HepG2 (cell line): ENCODE measurements around the gene MTSS2. TPM values are rescaled to one million over a fixed set of nuclear protein-coding genes. Genes with fewer than 3 reads are reported as not detected.

Experiments
- ATAC-seq: fragments of 200-7000 bp; cut with Tn5 transposase; 3 replicates; pipeline ENCODE4 v1.9.1; 2020; ENCODE audit warnings: mild to moderate bottlenecking, moderate library complexity
- BruUV-seq: library from RNA; stranded (reverse); fragments of 400-500 nt; replicated peaks from 2 replicates; lab custom pipeline; 2021; lab: Mats Ljungman, UMichigan
- CTCF ChIA-PET: fragments of 300-600 bp; formaldehyde crosslinking; extraction: SDS; loops from one replicate; lab custom pipeline; 2021; ENCODE audit warnings: low total read pairs, inconsistent platforms, low intra/inter-chr PET ratio; lab: Yijun Ruan, JAX
- POLR2A ChIA-PET: fragments of 350-600 bp; sonication (Branson Sonifier 250); formaldehyde crosslinking; loops from one replicate; lab custom pipeline; 2020; ENCODE audit warnings: antibody characterized with exemption, inconsistent platforms; lab: Yijun Ruan, JAX
- DNase-seq: peaks from one replicate; pipeline ENCODE4 v3.0.0-alpha.2; 2015; ENCODE audit warnings: low spot score
- FAIRE-seq: peaks from 3 replicates; lab custom pipeline; 2011; peaks lifted over from hg19 to GRCh38; lab: Jason Lieb, UNC
- H2AFZ ChIP-seq: one replicate; pipeline ENCODE4 v1.6.1; 2011; ENCODE audit warnings: low read length, inconsistent platforms
- H3K27ac ChIP-seq: fragments of 300-600 bp; 3 replicates; pipeline ENCODE4 v1.8.0; 2011; ENCODE audit warnings: mixed run types, mild to moderate bottlenecking, mixed read lengths, low read length, inconsistent platforms; ENCODE audit not compliant: insufficient read depth; ENCODE audit errors: extremely low read length
- H3K27me3 ChIP-seq, 2 experiments: fragments of 200-600 bp in 1 of 2; 2 replicates in 1 of 2; 3 replicates in 1 of 2; pipeline versions ENCODE4 v1.6.0 to v1.8.0; 2011; ENCODE audit warnings: low read length in 2 of 2, mild to moderate bottlenecking in 2 of 2, moderate library complexity in 2 of 2, inconsistent platforms in 1 of 2; ENCODE audit not compliant: insufficient read depth in 2 of 2, control insufficient read depth in 1 of 2
- H3K36me3 ChIP-seq, 2 experiments: fragments of 200-600 bp in 1 of 2; replicated peaks in 1 of 2; 2 replicates in 1 of 2; 3 replicates in 1 of 2; pipeline versions ENCODE4 v1.5.1 to v1.8.0; 2011; ENCODE audit warnings: low read length in 2 of 2, inconsistent platforms in 1 of 2; ENCODE audit not compliant: insufficient read depth in 2 of 2, control insufficient read depth in 1 of 2
- H3K4me1 ChIP-seq: 2 replicates; pipeline ENCODE4 v1.5.1; 2012; ENCODE audit warnings: low read length, inconsistent platforms; ENCODE audit not compliant: insufficient read depth
- H3K4me2 ChIP-seq: 2 replicates; pipeline ENCODE4 v1.6.0; 2011; ENCODE audit warnings: low read depth, low read length, inconsistent platforms
- H3K4me3 ChIP-seq, 3 experiments: fragments of 200-600 bp in 1 of 3; sonication (generic), shearing (Covaris generic) in 1 of 3; replicated peaks in 1 of 3; 2 replicates each; pipeline ENCODE4 v1.5.1; 2011 to 2016; ENCODE audit warnings: low read length in 3 of 3, inconsistent platforms in 2 of 3, low read depth in 2 of 3, mild to moderate bottlenecking in 2 of 3, control low read depth in 1 of 3, mixed read lengths in 1 of 3; ENCODE audit not compliant: insufficient read depth in 1 of 3
- H3K79me2 ChIP-seq: one replicate; pipeline ENCODE4 v1.6.1; 2011; ENCODE audit warnings: low read length, inconsistent platforms; ENCODE audit not compliant: insufficient read depth
- H3K9ac ChIP-seq: 2 replicates; pipeline ENCODE4 v1.6.0; 2011; ENCODE audit warnings: mild to moderate bottlenecking, low read depth, low read length, inconsistent platforms; ENCODE audit not compliant: insufficient read depth
- H3K9me3 ChIP-seq: 2 replicates; pipeline ENCODE4 v1.5.1; 2012; ENCODE audit warnings: mild to moderate bottlenecking, low read length
- H4K20me1 ChIP-seq: 2 replicates; pipeline ENCODE4 v1.6.0; 2011; ENCODE audit warnings: inconsistent platforms, mild to moderate bottlenecking, low read length, moderate library complexity; ENCODE audit not compliant: insufficient read depth
- BHLHE40 ChIP-seq: IDR thresholded peaks from 2 replicates; pipeline ENCODE4 v1.6.1; 2011; ENCODE audit warnings: low read length, improper control_type of control experiment
- HDAC1 ChIP-seq: sonication (generic); formaldehyde crosslinking; IDR thresholded peaks from 2 replicates; pipeline ENCODE4 v1.5.1; 2020; ENCODE audit warnings: mild to moderate bottlenecking, missing genetic modification reagents
- KAT8 ChIP-seq: IDR thresholded peaks from 2 replicates; pipeline ENCODE4 v1.6.1; 2016; ENCODE audit warnings: missing genetic modification reagents, missing compliant biosample characterization
- MED13 ChIP-seq: sonication (generic); formaldehyde crosslinking; IDR thresholded peaks from 2 replicates; pipeline ENCODE4 v1.5.0; 2020; ENCODE audit warnings: missing genetic modification reagents
- MYC ChIP-seq: sonication (generic); formaldehyde crosslinking; IDR thresholded peaks from 2 replicates; pipeline ENCODE4 v1.9.0; 2021; ENCODE audit warnings: missing genetic modification reagents, borderline replicate concordance
- NCOA2 ChIP-seq: sonication (generic); formaldehyde crosslinking; IDR thresholded peaks from 2 replicates; pipeline ENCODE4 v1.8.0; 2022; ENCODE audit warnings: inconsistent platforms
- NONO ChIP-seq, 2 experiments: fragments of 450-650 bp in 1 of 2; sonication (generic) in 1 of 2; formaldehyde crosslinking in 1 of 2; IDR thresholded peaks in 1 of 2; conservative IDR thresholded peaks in 1 of 2; 2 replicates each; pipeline versions ENCODE4 v1.6.1 to v1.8.0; 2017 to 2022; ENCODE audit warnings: mild to moderate bottlenecking in 1 of 2, missing genetic modification reagents in 1 of 2, moderate library complexity in 1 of 2
- RBM22 ChIP-seq: fragments of 200-400 bp; formaldehyde crosslinking; optimal IDR thresholded peaks from 2 replicates; pipeline ENCODE3; 2017; ENCODE audit warnings: mild to moderate bottlenecking, low read length, moderate library complexity
- SNAPC2 ChIP-seq: sonication (generic); formaldehyde crosslinking; IDR thresholded peaks from 2 replicates; pipeline ENCODE4 v1.8.1; 2022; ENCODE audit warnings: mild to moderate bottlenecking, missing genetic modification reagents
- TCF7 ChIP-seq: sonication (generic); IDR thresholded peaks from 2 replicates; pipeline ENCODE4 v1.6.1; 2016; ENCODE audit warnings: antibody characterized with exemption, low read depth
- ZNF501 ChIP-seq: sonication (generic); formaldehyde crosslinking; IDR thresholded peaks from 2 replicates; pipeline ENCODE4 v1.5.1; 2020; ENCODE audit warnings: mild to moderate bottlenecking, moderate library complexity, missing genetic modification reagents
- ZNF550 ChIP-seq: sonication (generic); formaldehyde crosslinking; IDR thresholded peaks from 2 replicates; pipeline ENCODE4 v1.4.0; 2020; ENCODE audit warnings: mild to moderate bottlenecking, missing genetic modification reagents, borderline replicate concordance
- ZNF670 ChIP-seq: sonication (generic); formaldehyde crosslinking; IDR thresholded peaks from 2 replicates; pipeline ENCODE4 v1.8.0; 2022; ENCODE audit warnings: mild to moderate bottlenecking, missing genetic modification reagents, borderline replicate concordance
- ZSCAN20 ChIP-seq: sonication (generic); formaldehyde crosslinking; IDR thresholded peaks from 2 replicates; pipeline ENCODE4 v1.4.0; 2020; ENCODE audit warnings: missing genetic modification reagents, mild to moderate bottlenecking, borderline replicate concordance
- WGBS: methylation state at CpG from one replicate; pipeline ENCODE4 v1.1.6; 2017; ENCODE audit warnings: low lambda C conversion rate; 5-methylcytosine and 5-hydroxymethylcytosine counted together
- in situ Hi-C: cut with HindIII; loops from 2 replicates; pipeline ENCODE4 v1.10.0; 2017; ENCODE audit warnings: low pct_unique_long_range_greater_than_20kb; ENCODE audit not compliant: extremely low pct_ligation_motif_present
- intact Hi-C: fragments of 100-400 bp; cut with micrococcal nuclease; formaldehyde crosslinking; loops from one replicate; pipeline ENCODE4 v1.10.0; 2022; ENCODE audit not compliant: unreplicated experiment
- polyA plus RNA-seq, 8 experiments: library from polyadenylated mRNA; depleted of rRNA in 3 of 8; stranded (reverse) in 7 of 8; unstranded in 1 of 8; fragments of >200 nt; fragmentation: Illumina TruSeq in 4 of 8; extraction: Trizol in 4 of 8; gene quantifications; 2 replicates each; pipeline versions ENCODE4 v1.2.1 to v1.2.3, GENCODE V29; 2011 to 2016; ENCODE audit warnings: low read depth in 4 of 8, missing spikeins in 1 of 8, mixed read lengths in 1 of 8; ENCODE audit not compliant: insufficient read depth in 1 of 8
- total RNA-seq, 5 experiments: library from RNA; depleted of rRNA; stranded (reverse); fragments of >200 nt; fragmentation: Illumina TruSeq; extraction: Trizol; gene quantifications; 2 replicates each; pipeline ENCODE4 v1.2.3, GENCODE V29; 2016; ENCODE audit warnings: low read depth in 1 of 5
- TF ChIP-seq, protein P1 (sequence below), 2 experiments: sonication (generic) in 1 of 2; formaldehyde crosslinking in 1 of 2; IDR thresholded peaks; 2 replicates each; pipeline versions ENCODE4 v1.4.0 to v1.6.1; 2016 to 2020; ENCODE audit warnings: borderline replicate concordance in 1 of 2, low read depth in 1 of 2, mild to moderate bottlenecking in 1 of 2, missing genetic modification reagents in 1 of 2
- TF ChIP-seq, protein P2 (sequence below): sonication (generic); formaldehyde crosslinking; IDR thresholded peaks from 2 replicates; pipeline ENCODE4 v1.5.1; 2020; ENCODE audit warnings: mild to moderate bottlenecking, missing genetic modification reagents, moderate library complexity

Gene MTSS2
- total and polyA plus RNA-seq, 2 of the 13 experiments (the other 11 are each of a cell fraction or from before 2014, with no cell fraction given) = 132 to 242 TPM

DNA sequence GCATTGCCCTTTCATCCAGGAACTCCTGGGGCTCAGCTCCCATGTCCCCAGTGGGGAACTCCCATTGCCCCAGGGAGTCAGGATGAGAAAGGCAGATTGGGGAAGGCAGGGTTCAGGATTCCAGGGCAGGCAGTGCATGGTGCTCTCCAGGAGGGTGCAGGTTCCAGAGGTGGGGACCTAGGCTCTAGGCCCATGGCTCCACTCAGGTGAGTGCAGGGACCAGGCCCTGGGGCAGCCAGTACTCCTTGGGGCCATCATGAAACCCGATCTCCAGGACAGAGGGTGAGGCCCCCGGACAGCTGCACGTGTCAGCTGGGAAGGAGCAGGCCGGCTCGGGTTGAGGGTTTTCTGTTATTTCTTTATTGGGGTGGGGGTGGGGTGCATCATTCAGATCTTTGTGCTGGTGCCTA lies 1.3 kb upstream of the MTSS2 start:
- Histone ChIP-seq H3K79me2 (peaks cover 34% of the 10 kb centered on the region), H3K9me3 (no peaks in the 10 kb centered on the region), H3K27ac (peak overlapping the region; percentile 53), H3K27me3 (no peaks in the 10 kb centered on the region; a peak in 1 of 5 replicates), H2AFZ (no peak overlapping the region), H4K20me1 (peaks cover 10% of the 10 kb centered on the region; the same call in 1 of the 2 replicates), H3K9ac (no peak overlapping the region), H3K4me2 (peak overlapping the region; percentile 62; the same call in 1 of the 2 replicates), H3K4me1 (peaks cover 80% of the 10 kb centered on the region), H3K4me3 (no peak overlapping the region; a peak in 1 of 6 replicates), H3K36me3 (peaks cover 0 to 5% of the 10 kb centered on the region in 2 experiments; a peak in 1 of 5 replicates)
- ATAC-seq = peak; percentile 0; the same call in 1 of the 3 replicates
- CTCF ChIA-PET = no interaction called here
- BruUV-seq = no TSS peak
- DNase-seq = no peak
- POLR2A ChIA-PET = interaction anchor here (0.6 to 18.7 kb wide), 10 partner anchors 9 to 164 kb away, joined by 3 to 536 read pairs (median 22); partner anchors contain the start of gene COG4
- intact Hi-C loops (loop anchor here (2.0 kb wide), 1 partner anchor 16 kb away; no protein-coding TSS in a partner anchor), in situ Hi-C loops (loop anchor here (5.0 kb wide), 1 partner anchor 40 kb away; no protein-coding TSS in a partner anchor)
- no peak for FAIRE-seq
- 15% methylated on average over 4 of the region's 5 CpGs for WGBS
- TF ChIP-seq HDAC1 (CRISPR knock-in tag) (peak; percentile 28; the same call in 1 of the 2 replicates), TCF7 (0 out of 2 replicates have a peak, but pooled peaks have one; percentile 12), MYC (0 out of 2 replicates have a peak, but pooled peaks have one; percentile 7), SNAPC2 (CRISPR knock-in tag) (0 out of 2 replicates have a peak, but pooled peaks have one; percentile 46), RBM22 (no peak), NCOA2 (CRISPR knock-in tag) (no peak), ZNF501 (CRISPR knock-in tag) (no peak), ZNF670 (CRISPR knock-in tag) (no peak), KAT8 (no peak), NONO (IDR thresholded peaks at IDR 0.05) (no peak), NONO (CRISPR knock-in tag; conservative IDR thresholded peaks at IDR 0.05) (0 out of 2 replicates have a peak, but pooled peaks have one; percentile 12), ZNF550 (CRISPR knock-in tag) (no peak), ZSCAN20 (CRISPR knock-in tag) (no peak), MED13 (no peak), BHLHE40 (peak; percentile 46; the same call in 1 of the 2 replicates)
- TF ChIP-seq, protein P1, sequence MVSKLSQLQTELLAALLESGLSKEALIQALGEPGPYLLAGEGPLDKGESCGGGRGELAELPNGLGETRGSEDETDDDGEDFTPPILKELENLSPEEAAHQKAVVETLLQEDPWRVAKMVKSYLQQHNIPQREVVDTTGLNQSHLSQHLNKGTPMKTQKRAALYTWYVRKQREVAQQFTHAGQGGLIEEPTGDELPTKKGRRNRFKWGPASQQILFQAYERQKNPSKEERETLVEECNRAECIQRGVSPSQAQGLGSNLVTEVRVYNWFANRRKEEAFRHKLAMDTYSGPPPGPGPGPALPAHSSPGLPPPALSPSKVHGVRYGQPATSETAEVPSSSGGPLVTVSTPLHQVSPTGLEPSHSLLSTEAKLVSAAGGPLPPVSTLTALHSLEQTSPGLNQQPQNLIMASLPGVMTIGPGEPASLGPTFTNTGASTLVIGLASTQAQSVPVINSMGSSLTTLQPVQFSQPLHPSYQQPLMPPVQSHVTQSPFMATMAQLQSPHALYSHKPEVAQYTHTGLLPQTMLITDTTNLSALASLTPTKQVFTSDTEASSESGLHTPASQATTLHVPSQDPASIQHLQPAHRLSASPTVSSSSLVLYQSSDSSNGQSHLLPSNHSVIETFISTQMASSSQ (IDR thresholded peaks at IDR 0.05; ENCODE audit: low read depth) = no peak
- TF ChIP-seq, protein P1 (CRISPR knock-in tag; IDR thresholded peaks at IDR 0.05; ENCODE audit: borderline replicate concordance) = peak; percentile 41; the same call in 1 of the 2 replicates
- TF ChIP-seq, protein P2, sequence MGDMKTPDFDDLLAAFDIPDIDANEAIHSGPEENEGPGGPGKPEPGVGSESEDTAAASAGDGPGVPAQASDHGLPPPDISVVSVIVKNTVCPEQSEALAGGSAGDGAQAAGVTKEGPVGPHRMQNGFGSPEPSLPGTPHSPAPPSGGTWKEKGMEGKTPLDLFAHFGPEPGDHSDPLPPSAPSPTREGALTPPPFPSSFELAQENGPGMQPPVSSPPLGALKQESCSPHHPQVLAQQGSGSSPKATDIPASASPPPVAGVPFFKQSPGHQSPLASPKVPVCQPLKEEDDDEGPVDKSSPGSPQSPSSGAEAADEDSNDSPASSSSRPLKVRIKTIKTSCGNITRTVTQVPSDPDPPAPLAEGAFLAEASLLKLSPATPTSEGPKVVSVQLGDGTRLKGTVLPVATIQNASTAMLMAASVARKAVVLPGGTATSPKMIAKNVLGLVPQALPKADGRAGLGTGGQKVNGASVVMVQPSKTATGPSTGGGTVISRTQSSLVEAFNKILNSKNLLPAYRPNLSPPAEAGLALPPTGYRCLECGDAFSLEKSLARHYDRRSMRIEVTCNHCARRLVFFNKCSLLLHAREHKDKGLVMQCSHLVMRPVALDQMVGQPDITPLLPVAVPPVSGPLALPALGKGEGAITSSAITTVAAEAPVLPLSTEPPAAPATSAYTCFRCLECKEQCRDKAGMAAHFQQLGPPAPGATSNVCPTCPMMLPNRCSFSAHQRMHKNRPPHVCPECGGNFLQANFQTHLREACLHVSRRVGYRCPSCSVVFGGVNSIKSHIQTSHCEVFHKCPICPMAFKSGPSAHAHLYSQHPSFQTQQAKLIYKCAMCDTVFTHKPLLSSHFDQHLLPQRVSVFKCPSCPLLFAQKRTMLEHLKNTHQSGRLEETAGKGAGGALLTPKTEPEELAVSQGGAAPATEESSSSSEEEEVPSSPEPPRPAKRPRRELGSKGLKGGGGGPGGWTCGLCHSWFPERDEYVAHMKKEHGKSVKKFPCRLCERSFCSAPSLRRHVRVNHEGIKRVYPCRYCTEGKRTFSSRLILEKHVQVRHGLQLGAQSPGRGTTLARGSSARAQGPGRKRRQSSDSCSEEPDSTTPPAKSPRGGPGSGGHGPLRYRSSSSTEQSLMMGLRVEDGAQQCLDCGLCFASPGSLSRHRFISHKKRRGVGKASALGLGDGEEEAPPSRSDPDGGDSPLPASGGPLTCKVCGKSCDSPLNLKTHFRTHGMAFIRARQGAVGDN (CRISPR knock-in tag) = peak; percentile 55
